ENCODE measurements around the gene MAPRE2. TPM values are rescaled to one million over a fixed set of nuclear protein-coding genes. Genes with fewer than 3 reads are reported as not detected.

Gene MAPRE2
- total RNA-seq, 6 donors from 2014 or later: 21.2 to 35.5 (median 27.8) TPM

DNA sequence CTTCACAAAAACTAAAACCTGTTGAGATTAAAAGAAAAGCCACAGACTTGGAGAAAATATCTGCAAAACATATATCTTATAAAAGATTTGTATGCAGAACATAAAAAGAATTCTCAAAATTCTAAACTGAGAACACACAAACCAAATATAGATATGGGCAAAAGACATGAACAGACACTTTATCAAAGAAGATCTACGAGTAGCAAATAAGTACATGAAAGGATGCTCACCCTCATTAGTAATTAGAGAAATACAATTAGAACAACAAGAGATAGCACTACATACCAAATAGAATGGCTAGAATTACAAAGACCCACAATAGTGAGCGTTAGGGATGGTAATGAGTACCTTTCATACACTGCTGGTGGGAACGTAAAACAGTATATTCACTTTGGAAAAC, 135.7 kb downstream of the MAPRE2 start:
- no peak overlapping the region for H3K27ac ChIP-seq
- no peak overlapping the region for H3K4me3 ChIP-seq
- no peak for TF ChIP-seq EP300 (IDR thresholded peaks at IDR 0.05)
- TF ChIP-seq POLR2AphosphoS5 (IDR thresholded peaks at IDR 0.05): no peak
- TF ChIP-seq, protein P1, sequence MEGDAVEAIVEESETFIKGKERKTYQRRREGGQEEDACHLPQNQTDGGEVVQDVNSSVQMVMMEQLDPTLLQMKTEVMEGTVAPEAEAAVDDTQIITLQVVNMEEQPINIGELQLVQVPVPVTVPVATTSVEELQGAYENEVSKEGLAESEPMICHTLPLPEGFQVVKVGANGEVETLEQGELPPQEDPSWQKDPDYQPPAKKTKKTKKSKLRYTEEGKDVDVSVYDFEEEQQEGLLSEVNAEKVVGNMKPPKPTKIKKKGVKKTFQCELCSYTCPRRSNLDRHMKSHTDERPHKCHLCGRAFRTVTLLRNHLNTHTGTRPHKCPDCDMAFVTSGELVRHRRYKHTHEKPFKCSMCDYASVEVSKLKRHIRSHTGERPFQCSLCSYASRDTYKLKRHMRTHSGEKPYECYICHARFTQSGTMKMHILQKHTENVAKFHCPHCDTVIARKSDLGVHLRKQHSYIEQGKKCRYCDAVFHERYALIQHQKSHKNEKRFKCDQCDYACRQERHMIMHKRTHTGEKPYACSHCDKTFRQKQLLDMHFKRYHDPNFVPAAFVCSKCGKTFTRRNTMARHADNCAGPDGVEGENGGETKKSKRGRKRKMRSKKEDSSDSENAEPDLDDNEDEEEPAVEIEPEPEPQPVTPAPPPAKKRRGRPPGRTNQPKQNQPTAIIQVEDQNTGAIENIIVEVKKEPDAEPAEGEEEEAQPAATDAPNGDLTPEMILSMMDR (IDR thresholded peaks at IDR 0.05): no peak
- no peak for TF ChIP-seq POLR2A (IDR thresholded peaks at IDR 0.05)
- no peaks in the 10 kb centered on the region for H3K27me3 ChIP-seq
- DNase-seq (no peak), ATAC-seq (ENCODE audit: low FRiP score in 2 of 2) (no peak)
- no peaks in the 10 kb centered on the region for H3K9me3 ChIP-seq
- 95 to 98% methylated on average over 3 of the region's 3 CpGs for WGBS, 2 donors
- peaks cover 0 to 7% (median 6%) of the 10 kb centered on the region in 4 donors for H3K4me1 ChIP-seq
- no peaks in the 10 kb centered on the region for H3K36me3 ChIP-seq

DNA sequence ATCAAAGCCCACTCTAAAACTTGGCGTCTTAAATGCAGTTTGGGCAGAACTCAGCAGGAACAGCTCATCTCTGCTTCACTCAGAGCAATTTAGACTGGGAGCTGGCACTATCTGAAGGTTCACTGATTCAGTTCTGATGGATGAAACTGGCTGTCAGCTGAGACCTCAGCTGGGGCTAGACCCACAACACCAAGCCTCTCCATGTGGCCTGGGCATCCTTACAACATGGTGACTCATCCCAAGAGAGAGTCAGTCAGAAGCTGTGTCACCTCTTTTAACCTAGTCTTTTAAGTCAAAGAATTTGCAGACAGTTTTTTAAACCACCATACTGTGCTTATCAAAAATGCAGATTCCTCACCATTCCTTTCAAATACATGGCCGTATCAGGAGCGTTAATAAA, 137.0 kb downstream of the MAPRE2 start:
- peaks cover 0 to 6% (median 3%) of the 10 kb centered on the region in 4 donors for H3K4me1 ChIP-seq
- TF ChIP-seq POLR2A (IDR thresholded peaks at IDR 0.05) (no peak), EP300 (IDR thresholded peaks at IDR 0.05) (no peak), POLR2AphosphoS5 (IDR thresholded peaks at IDR 0.05) (no peak)
- TF ChIP-seq, protein P1 (IDR thresholded peaks at IDR 0.05): no peak
- no peak overlapping the region for H3K4me3 ChIP-seq
- no peaks in the 10 kb centered on the region for H3K27me3 ChIP-seq
- WGBS, 2 donors: 88 to 89% methylated on average over 3 of the region's 3 CpGs
- H3K36me3 ChIP-seq: no peaks in the 10 kb centered on the region
- no peak for ATAC-seq (ENCODE audit: low FRiP score in 2 of 2)
- no peaks in the 10 kb centered on the region for H3K9me3 ChIP-seq
- DNase-seq: no peak
- no peak overlapping the region for H3K27ac ChIP-seq

DNA sequence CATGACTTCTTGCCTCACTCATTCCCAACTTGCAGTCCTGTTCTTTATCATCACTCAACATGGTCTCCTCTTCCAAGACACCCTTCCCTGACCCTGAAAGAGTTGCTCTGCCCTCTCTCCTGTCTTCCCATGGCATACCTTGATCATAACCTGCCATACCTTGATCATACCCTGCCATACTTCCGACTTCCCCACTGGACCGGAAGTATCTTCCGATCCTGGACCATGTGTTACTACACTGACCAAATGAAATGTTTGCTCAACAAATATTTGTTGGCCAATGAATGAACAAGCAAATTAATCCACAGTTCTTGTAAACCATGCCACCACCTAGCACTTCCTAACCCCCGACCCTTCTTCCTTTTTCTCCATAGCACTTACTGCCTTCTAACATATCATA, 138.7 kb downstream of the MAPRE2 start:
- DNase-seq (no peak), ATAC-seq (ENCODE audit: low FRiP score in 2 of 2) (no peak)
- no peaks in the 10 kb centered on the region for H3K9me3 ChIP-seq
- H3K4me3 ChIP-seq: no peak overlapping the region
- 80 to 92% methylated on average over 4 of the region's 4 CpGs for WGBS, 2 donors
- TF ChIP-seq, protein P1 (IDR thresholded peaks at IDR 0.05): no peak
- no peak for TF ChIP-seq POLR2AphosphoS5 (IDR thresholded peaks at IDR 0.05)
- no peak for TF ChIP-seq POLR2A (IDR thresholded peaks at IDR 0.05)
- H3K27me3 ChIP-seq: no peaks in the 10 kb centered on the region
- H3K36me3 ChIP-seq: no peaks in the 10 kb centered on the region
- H3K4me1 ChIP-seq: no peaks in the 10 kb centered on the region
- H3K27ac ChIP-seq: no peak overlapping the region

DNA sequence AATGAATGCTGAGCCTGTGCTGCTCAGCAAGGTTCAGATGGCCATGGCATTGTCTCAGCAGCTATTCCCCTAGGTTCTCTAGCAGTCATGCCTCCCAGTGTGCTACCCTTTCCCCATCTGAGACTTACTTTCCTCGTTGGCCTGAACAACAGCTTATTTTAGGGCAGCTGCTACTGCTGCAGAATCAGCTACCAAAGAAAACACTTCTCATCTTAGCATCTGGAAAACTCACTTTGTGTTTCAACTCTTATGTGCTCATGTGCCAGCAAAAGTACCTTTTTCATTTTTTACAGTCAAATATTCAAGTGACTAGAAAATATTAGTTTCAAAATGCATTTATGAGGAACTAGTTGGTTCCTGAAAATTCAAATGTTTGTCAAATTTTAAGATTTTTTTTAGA, 139.2 kb downstream of the MAPRE2 start:
- no peak for ATAC-seq (ENCODE audit: low FRiP score in 2 of 2)
- Histone ChIP-seq H3K4me3 (no peak overlapping the region), H3K27me3 (no peaks in the 10 kb centered on the region), H3K27ac (no peak overlapping the region), H3K4me1 (no peaks in the 10 kb centered on the region), H3K36me3 (no peaks in the 10 kb centered on the region), H3K9me3 (no peaks in the 10 kb centered on the region)
- TF ChIP-seq, protein P1 (IDR thresholded peaks at IDR 0.05): no peak
- no peak for TF ChIP-seq POLR2AphosphoS5 (IDR thresholded peaks at IDR 0.05)
- TF ChIP-seq POLR2A (IDR thresholded peaks at IDR 0.05): no peak
- no peak for TF ChIP-seq EP300 (IDR thresholded peaks at IDR 0.05)
- WGBS, 2 donors: 63 to 67% methylated on average over 1 of the region's 1 CpG
- no peak for DNase-seq

DNA sequence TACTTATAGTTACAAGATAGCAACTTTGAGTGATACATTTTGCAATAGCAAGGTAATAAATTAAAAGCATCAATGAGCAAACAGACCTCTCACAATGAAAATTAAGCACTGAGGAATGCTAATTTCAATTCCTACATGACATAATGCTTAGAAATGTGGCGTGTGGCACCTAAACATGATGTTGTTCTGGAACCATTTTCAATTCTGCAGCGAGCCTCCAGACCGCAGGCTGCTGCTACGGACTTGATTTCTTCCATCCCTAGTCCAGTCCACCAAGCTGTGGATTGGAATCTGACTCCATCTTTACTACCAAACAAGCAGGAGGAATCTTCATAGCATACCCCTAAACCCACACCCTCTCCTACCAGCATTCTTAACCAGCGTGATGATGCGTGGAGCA, 140.9 kb downstream of the MAPRE2 start:
- 96 to 97% methylated on average over 6 of the region's 6 CpGs for WGBS, 2 donors
- no peak for TF ChIP-seq EP300 (IDR thresholded peaks at IDR 0.05)
- H3K9me3 ChIP-seq: no peaks in the 10 kb centered on the region
- DNase-seq: no peak
- no peak for ATAC-seq (ENCODE audit: low FRiP score in 2 of 2)
- H3K4me1 ChIP-seq: no peaks in the 10 kb centered on the region
- H3K4me3 ChIP-seq: no peak overlapping the region
- H3K36me3 ChIP-seq: no peaks in the 10 kb centered on the region
- no peaks in the 10 kb centered on the region for H3K27me3 ChIP-seq
- no peak overlapping the region for H3K27ac ChIP-seq

All from upper lobe of left lung (tissue), 6 donors.